ENCODE data around the gene MIA. TPM values are rescaled to one million over a fixed set of nuclear protein-coding genes. Genes with fewer than 3 reads are reported as not detected.
"Not testable (repeated sequence)": the region's sequence is repeated elsewhere in the genome, so short reads cannot be mapped to it uniquely, and the experiment has no call there.

MIA gene
- total RNA-seq, 2 donors from 2014 or later = not detected

DNA sequence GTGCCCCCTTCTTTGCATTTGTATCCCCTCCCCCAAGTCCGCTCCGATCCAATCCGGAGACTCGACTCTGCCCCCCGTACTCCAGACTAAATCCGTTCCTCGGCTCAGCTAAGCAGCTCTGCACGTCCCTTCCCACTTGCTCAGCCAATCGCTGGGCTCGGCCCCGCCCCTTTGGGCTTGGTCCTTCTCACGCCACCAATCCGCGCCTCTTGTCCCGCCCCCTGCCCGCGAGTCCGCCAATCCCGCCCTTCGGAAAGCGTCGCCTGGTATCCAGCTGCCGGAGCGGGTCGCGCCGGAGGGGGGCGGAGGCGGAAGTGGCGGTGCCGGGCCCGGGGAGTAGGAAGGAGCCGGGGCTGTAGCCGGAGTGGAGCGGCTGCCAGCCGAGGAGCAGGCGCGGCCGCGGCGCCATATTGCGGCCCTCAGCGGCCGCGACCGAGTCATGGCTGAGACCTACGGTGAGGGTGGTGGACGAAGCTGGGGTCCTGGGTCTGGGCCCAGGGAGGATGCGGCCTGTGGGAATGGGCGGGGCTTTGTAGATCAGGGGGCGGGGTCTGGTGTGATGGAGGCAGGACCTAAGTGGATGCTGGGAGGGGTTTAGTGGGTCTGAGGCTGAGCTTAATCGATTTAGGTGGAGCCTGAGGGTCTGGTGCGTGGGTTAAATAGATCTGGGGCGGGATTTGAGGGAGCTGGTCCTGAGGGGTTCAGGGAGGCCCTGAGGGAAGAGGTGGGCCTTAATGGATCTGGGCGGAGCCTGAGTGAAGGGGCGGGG is 2.8 kb downstream of the MIA start, which contains the start of gene RAB4B:
Gene RAB4B (plus strand): TSS at position 311 of the 769 bp plus-strand sequence. CDS start 129 bp downstream, at position 440.
- DNase-seq (peak; percentile 99 to 100 (median 100)), ATAC-seq (peak; percentile 87)
- peaks cover 29% of the 10 kb centered on the region for H3K4me1 Mint-ChIP-seq
- H3K27me3 Mint-ChIP-seq = no peaks in the 10 kb centered on the region
- peaks cover 14% of the 10 kb centered on the region for H3K36me3 Mint-ChIP-seq (ENCODE audit: low read depth)
- H3K4me3 Mint-ChIP-seq = peak within 1 kb of the TSS; percentile 92
- H3K27ac Mint-ChIP-seq = peak within 1 kb of the TSS; percentile 93
- H3K9me3 ChIP-seq (ENCODE audit: control insufficient read depth, low read length, poor library complexity, severe bottlenecking) = no peaks in the 10 kb centered on the region

GRCh38 chr19:40778706-40779284 is 3.5 kb downstream of the MIA start:
- Mint-ChIP-seq H3K27me3 (no peaks in the 10 kb centered on the region), H3K27ac (peak overlapping the region; percentile 93), H3K36me3 (ENCODE audit: low read depth) (peaks cover 17% of the 10 kb centered on the region), H3K4me3 (peak overlapping the region; percentile 92), H3K4me1 (peaks cover 33% of the 10 kb centered on the region)
- DNase-seq (no peak), ATAC-seq (no peak)
- H3K9me3 ChIP-seq (ENCODE audit: control insufficient read depth, low read length, poor library complexity, severe bottlenecking) = no peaks in the 10 kb centered on the region

DNA sequence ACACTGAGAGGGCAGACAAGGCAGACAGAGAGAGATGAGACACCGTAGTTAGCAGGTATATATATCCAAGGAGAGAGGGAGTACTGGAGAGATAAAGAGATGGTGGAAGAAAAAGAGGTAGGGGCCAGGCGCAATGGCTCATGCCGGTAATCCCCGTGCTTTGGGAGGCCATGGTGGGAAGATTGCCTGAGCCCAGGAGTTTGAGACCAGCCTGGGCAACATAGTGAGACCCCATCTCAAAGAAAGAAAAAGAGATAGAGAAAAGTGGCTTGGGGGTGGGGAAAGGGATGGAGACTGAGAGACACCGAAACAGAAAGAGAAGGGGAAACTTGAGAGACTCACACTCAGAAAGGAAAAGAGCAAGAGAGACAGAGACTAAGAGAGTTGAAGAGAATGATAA is 5.3 kb downstream of the MIA start:
- Mint-ChIP-seq H3K4me1 (peaks cover 33% of the 10 kb centered on the region), H3K4me3 (peak overlapping the region; percentile 25), H3K36me3 (ENCODE audit: low read depth) (peaks cover 17% of the 10 kb centered on the region), H3K27ac (peak overlapping the region; percentile 84), H3K27me3 (no peaks in the 10 kb centered on the region)
- H3K9me3 ChIP-seq (ENCODE audit: control insufficient read depth, low read length, poor library complexity, severe bottlenecking) = no peaks in the 10 kb centered on the region
- ATAC-seq (no peak), DNase-seq (no peak)

- H3K27me3 Mint-ChIP-seq = no peaks in the 10 kb centered on the region
- ATAC-seq = no peak
- H3K9me3 ChIP-seq (ENCODE audit: control insufficient read depth, low read length, poor library complexity, severe bottlenecking) = no peaks in the 10 kb centered on the region
- no peak overlapping the region for H3K4me3 Mint-ChIP-seq
- H3K27ac Mint-ChIP-seq = peak overlapping the region; percentile 84
- H3K36me3 Mint-ChIP-seq (ENCODE audit: low read depth) = peaks cover 17% of the 10 kb centered on the region
- no peak for DNase-seq
- H3K4me1 Mint-ChIP-seq = peaks cover 35% of the 10 kb centered on the region
Measured at GRCh38 chr19:40781140-40781539, 5.8 kb downstream of the MIA start.

GRCh38 chr19:40783711-40784110 is 8.4 kb downstream of the MIA start:
- no peaks in the 10 kb centered on the region for H3K27me3 Mint-ChIP-seq
- ATAC-seq (no peak), DNase-seq (no peak)
- H3K4me3 Mint-ChIP-seq = no peak overlapping the region
- peaks cover 16% of the 10 kb centered on the region for H3K36me3 Mint-ChIP-seq (ENCODE audit: low read depth)
- H3K27ac Mint-ChIP-seq = no peak overlapping the region
- peaks cover 25% of the 10 kb centered on the region for H3K4me1 Mint-ChIP-seq
- no peaks in the 10 kb centered on the region for H3K9me3 ChIP-seq (ENCODE audit: control insufficient read depth, low read length, poor library complexity, severe bottlenecking)

GRCh38 chr19:40784146-40784545 is 8.8 kb downstream of the MIA start:
- H3K9me3 ChIP-seq (ENCODE audit: control insufficient read depth, low read length, poor library complexity, severe bottlenecking); DNase-seq; H3K27ac Mint-ChIP-seq; H3K4me3 Mint-ChIP-seq; ATAC-seq; H3K27me3 Mint-ChIP-seq: not testable (repeated sequence)
- H3K4me1 Mint-ChIP-seq = peaks cover 23% of the 10 kb centered on the region
- peaks cover 16% of the 10 kb centered on the region for H3K36me3 Mint-ChIP-seq (ENCODE audit: low read depth)

- Mint-ChIP-seq H3K36me3 (ENCODE audit: low read depth) (peaks cover 15% of the 10 kb centered on the region), H3K4me3 (no peak overlapping the region), H3K4me1 (peaks cover 18% of the 10 kb centered on the region), H3K27me3 (no peaks in the 10 kb centered on the region), H3K27ac (peak overlapping the region; percentile 29)
- DNase-seq (no peak), ATAC-seq (no peak)
- no peaks in the 10 kb centered on the region for H3K9me3 ChIP-seq (ENCODE audit: control insufficient read depth, low read length, poor library complexity, severe bottlenecking)
Measured at GRCh38 chr19:40785526-40785925, 10.2 kb downstream of the MIA start.

GRCh38 chr19:40786060-40787037 is 11.0 kb downstream of the MIA start:
- Mint-ChIP-seq H3K27ac (peak overlapping the region; percentile 29), H3K27me3 (no peaks in the 10 kb centered on the region), H3K36me3 (ENCODE audit: low read depth) (peaks cover 11% of the 10 kb centered on the region)

GRCh38 chr19:40791349-40791748 is 16.0 kb downstream of the MIA start:
- no peaks in the 10 kb centered on the region for H3K9me3 ChIP-seq (ENCODE audit: control insufficient read depth, low read length, poor library complexity, severe bottlenecking)
- DNase-seq = no peak
- no peak for ATAC-seq
- no peak overlapping the region for H3K27ac Mint-ChIP-seq
- peaks cover 7% of the 10 kb centered on the region for H3K4me1 Mint-ChIP-seq
- H3K27me3 Mint-ChIP-seq = no peaks in the 10 kb centered on the region
- H3K4me3 Mint-ChIP-seq = no peak overlapping the region
- H3K36me3 Mint-ChIP-seq (ENCODE audit: low read depth) = peaks cover 4% of the 10 kb centered on the region

More at GRCh38 chr19:40786060-40787037, 11.0 kb downstream of the MIA start:
- no peak for DNase-seq
- no peak for ATAC-seq
- no peak overlapping the region for H3K4me3 Mint-ChIP-seq
- peaks cover 17% of the 10 kb centered on the region for H3K4me1 Mint-ChIP-seq
- no peaks in the 10 kb centered on the region for H3K9me3 ChIP-seq (ENCODE audit: control insufficient read depth, low read length, poor library complexity, severe bottlenecking)

GRCh38 chr19:40791996-40792395 is 16.7 kb downstream of the MIA start:
- no peak for ATAC-seq

DNA sequence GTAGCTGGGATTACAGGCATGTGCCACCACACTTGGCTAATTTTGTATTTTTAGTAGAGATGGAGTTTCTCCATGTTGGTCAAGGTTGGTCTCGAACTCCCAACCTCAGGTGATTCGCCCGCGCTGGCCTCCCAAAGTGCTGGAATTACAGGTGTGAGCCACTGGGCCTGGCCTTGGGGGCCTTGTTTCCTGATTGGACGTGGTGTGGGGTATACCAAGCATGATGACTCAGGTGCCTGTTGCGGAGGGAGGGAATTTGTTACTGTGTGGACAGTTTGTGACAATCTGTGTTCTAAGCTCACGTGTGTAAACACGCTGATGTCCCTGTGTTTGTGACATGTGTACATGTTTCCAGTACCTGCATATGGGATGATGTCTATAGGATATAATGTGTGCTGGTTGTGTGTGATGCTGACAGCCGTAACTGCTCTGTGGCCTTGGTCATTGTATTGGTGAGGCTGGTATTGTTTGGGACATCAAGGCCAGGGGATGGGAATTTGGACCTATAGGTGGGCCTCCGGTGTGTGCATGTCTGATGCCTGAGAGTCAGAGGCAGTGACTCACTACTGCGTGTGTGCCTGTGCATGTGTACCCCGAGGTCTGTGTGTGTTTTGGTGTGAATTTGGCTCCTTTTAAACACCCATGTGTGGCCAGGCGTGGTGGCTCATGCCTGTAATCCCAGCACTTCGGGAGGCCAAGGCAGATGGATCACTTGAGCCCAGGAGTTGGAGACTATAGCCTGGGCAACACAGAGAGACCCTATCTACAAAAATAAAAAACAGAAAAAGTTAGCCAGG is 22.0 kb downstream of the MIA start:
- Mint-ChIP-seq H3K4me3 (peak overlapping the region; percentile 98), H3K4me1 (peaks cover 29% of the 10 kb centered on the region), H3K27ac (peak overlapping the region; percentile 99), H3K27me3 (no peaks in the 10 kb centered on the region), H3K36me3 (ENCODE audit: low read depth) (peaks cover 11% of the 10 kb centered on the region)
- ATAC-seq = no peak
- H3K9me3 ChIP-seq (ENCODE audit: control insufficient read depth, low read length, poor library complexity, severe bottlenecking) = no peaks in the 10 kb centered on the region
- DNase-seq = no peak

More at GRCh38 chr19:40791996-40792395, 16.7 kb downstream of the MIA start:
- no peak for DNase-seq
- Mint-ChIP-seq H3K27me3 (no peaks in the 10 kb centered on the region), H3K36me3 (ENCODE audit: low read depth) (peaks cover 4% of the 10 kb centered on the region), H3K27ac (no peak overlapping the region), H3K4me1 (peaks cover 6% of the 10 kb centered on the region), H3K4me3 (no peak overlapping the region)
- no peaks in the 10 kb centered on the region for H3K9me3 ChIP-seq (ENCODE audit: control insufficient read depth, low read length, poor library complexity, severe bottlenecking)

DNA sequence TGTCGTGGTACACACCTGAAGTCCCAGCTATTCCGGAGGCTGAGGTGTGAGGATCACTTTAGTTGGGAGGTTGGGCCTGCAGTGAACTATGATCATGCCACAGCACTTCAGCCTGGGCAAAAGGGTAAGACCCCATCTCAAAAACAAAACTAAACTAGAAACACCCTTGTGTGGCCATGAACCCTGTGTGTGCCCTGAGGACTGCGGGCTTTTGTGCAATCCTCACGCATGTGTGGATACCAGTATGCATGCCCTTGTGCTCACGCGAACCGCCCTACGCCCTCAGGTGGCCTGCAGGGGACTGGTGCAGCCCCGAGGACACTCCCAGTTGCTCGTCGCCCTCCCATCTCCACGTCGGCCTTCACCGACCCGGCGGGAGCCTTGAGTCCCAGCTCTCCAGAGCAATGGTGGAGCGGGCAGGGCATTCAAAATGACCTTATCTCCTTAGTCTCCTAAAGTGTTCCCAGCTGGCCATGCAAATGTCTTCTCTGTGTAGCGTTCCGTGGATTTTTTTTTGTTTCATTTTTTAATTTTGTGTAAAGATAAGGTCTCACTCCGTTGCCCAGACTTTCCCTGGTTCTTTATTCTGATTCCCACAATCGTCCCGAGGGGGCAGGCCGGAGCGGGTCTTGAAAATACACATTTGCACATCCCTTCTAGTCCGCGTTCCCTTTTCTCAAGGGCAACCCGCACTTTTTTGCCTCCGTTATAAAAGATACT is 22.8 kb downstream of the MIA start:
- DNase-seq (peak; percentile 49 to 61 (median 51)), ATAC-seq (peak; percentile 44)
- H3K9me3 ChIP-seq (ENCODE audit: control insufficient read depth, low read length, poor library complexity, severe bottlenecking) = no peaks in the 10 kb centered on the region
- Mint-ChIP-seq H3K27ac (peak overlapping the region; percentile 99), H3K27me3 (no peaks in the 10 kb centered on the region), H3K4me1 (peaks cover 36% of the 10 kb centered on the region), H3K4me3 (peak overlapping the region; percentile 98), H3K36me3 (ENCODE audit: low read depth) (peaks cover 12% of the 10 kb centered on the region)

Measured in T-helper 17 cell (primary cell).